OCI-LY3 (cell line): ENCODE measurements around the gene RSBN1L.

Experiments
- H2AFZ ChIP-seq: fragments of 200-600, 300-600 bp; shearing (Covaris generic); 2 replicates; pipeline ENCODE4 v1.6.0; 2014; ENCODE audit warnings: antibody characterized with exemption, low read depth, low read length
- H3K27ac ChIP-seq: fragments of 200-600, 300-600 bp; sonication (generic); 2 replicates; pipeline ENCODE4 v1.5.1; 2014; ENCODE audit warnings: mild to moderate bottlenecking, low read length, moderate library complexity, mixed read lengths
- H3K27me3 ChIP-seq: fragments of 200-600, 300-600 bp; sonication (generic); 2 replicates; pipeline ENCODE4 v1.6.1; 2014; ENCODE audit warnings: low read depth, low read length, mixed read lengths
- H3K36me3 ChIP-seq: fragments of 200-600, 300-600 bp; sonication (generic); replicated peaks from 2 replicates; pipeline ENCODE3; 2014; ENCODE audit warnings: low read depth, low read length, mixed read lengths
- H3K4me1 ChIP-seq: fragments of 300-600, 200-600 bp; sonication (generic); 2 replicates; pipeline ENCODE4 v1.6.1; 2014; ENCODE audit warnings: low read length, mixed read lengths
- H3K4me2 ChIP-seq: fragments of 200-600, 300-600 bp; sonication (generic); 2 replicates; pipeline ENCODE4 v1.6.1; 2014; ENCODE audit warnings: low read length, mixed read lengths
- H3K4me3 ChIP-seq: fragments of 300-600, 200-600 bp; sonication (generic); 2 replicates; pipeline ENCODE4 v1.5.1; 2014; ENCODE audit warnings: antibody characterized with exemption, mild to moderate bottlenecking, low read length, moderate library complexity
- H3K79me2 ChIP-seq: fragments of 300-600, 200-600 bp; shearing (Covaris generic); 2 replicates; pipeline ENCODE4 v1.6.1; 2014; ENCODE audit warnings: mild to moderate bottlenecking, low read length, mixed read lengths
- H3K9ac ChIP-seq: fragments of 300-600, 200-600 bp; shearing (Covaris generic); 2 replicates; pipeline ENCODE4 v1.6.0; 2014; ENCODE audit warnings: mild to moderate bottlenecking, low read length, moderate library complexity
- H3K9me3 ChIP-seq: fragments of 200-600, 300-600 bp; shearing (Covaris generic); 2 replicates; pipeline ENCODE4 v1.6.1; 2014; ENCODE audit warnings: low read length, mixed read lengths; ENCODE audit not compliant: insufficient read depth
- H4K20me1 ChIP-seq: fragments of 200-600, 300-600 bp; sonication (generic); 2 replicates; pipeline ENCODE4 v1.6.1; 2016; ENCODE audit warnings: low read length, mixed read lengths; ENCODE audit not compliant: insufficient read depth
- EZH2phosphoT487 ChIP-seq: fragments of 200-600 bp; shearing (Covaris generic); IDR thresholded peaks from 2 replicates; pipeline ENCODE4 v1.6.1; 2018; ENCODE audit warnings: antibody characterized with exemption, mixed run types, low read depth
- TF ChIP-seq, protein P1 (sequence below): fragments of 200-600, 300-600 bp; sonication (generic); IDR thresholded peaks from 2 replicates; pipeline ENCODE4 v1.5.1; 2014; ENCODE audit warnings: antibody characterized with exemption, low read length, low read depth

The RSBN1L gene

DNA sequence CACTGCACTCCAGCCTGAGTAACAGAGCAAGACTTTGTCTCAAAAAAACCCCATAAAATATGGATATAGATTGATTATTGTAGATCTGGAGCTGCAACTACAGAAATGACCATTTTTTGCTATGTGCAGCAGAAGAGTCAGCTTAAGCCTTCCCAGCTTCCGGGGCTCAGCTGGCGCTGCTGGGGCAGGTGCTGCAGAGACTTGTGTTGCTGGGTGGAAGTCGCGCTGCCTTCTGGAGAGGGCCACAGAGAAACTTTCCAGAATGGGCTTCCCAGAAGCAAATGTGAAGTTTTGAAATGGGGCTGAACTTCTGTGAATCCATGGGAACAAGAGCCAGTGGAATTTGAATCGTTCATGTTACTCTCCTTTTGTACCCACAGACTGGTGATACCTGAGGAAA is 37.3 kb upstream of the RSBN1L start:
- H3K4me3 ChIP-seq, result no peak overlapping the region
- no peaks in the 10 kb centered on the region for H3K27me3 ChIP-seq
- H3K79me2 ChIP-seq, result no peaks in the 10 kb centered on the region
- H2AFZ ChIP-seq, result no peak overlapping the region
- TF ChIP-seq EZH2phosphoT487, result no peak
- TF ChIP-seq, protein P1, sequence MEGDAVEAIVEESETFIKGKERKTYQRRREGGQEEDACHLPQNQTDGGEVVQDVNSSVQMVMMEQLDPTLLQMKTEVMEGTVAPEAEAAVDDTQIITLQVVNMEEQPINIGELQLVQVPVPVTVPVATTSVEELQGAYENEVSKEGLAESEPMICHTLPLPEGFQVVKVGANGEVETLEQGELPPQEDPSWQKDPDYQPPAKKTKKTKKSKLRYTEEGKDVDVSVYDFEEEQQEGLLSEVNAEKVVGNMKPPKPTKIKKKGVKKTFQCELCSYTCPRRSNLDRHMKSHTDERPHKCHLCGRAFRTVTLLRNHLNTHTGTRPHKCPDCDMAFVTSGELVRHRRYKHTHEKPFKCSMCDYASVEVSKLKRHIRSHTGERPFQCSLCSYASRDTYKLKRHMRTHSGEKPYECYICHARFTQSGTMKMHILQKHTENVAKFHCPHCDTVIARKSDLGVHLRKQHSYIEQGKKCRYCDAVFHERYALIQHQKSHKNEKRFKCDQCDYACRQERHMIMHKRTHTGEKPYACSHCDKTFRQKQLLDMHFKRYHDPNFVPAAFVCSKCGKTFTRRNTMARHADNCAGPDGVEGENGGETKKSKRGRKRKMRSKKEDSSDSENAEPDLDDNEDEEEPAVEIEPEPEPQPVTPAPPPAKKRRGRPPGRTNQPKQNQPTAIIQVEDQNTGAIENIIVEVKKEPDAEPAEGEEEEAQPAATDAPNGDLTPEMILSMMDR, result no peak
- H3K27ac ChIP-seq, result no peak overlapping the region
- H3K9me3 ChIP-seq, result no peaks in the 10 kb centered on the region
- H3K4me1 ChIP-seq, result peaks cover 14% of the 10 kb centered on the region
- no peaks in the 10 kb centered on the region for H4K20me1 ChIP-seq
- H3K4me2 ChIP-seq, result no peak overlapping the region
- no peak overlapping the region for H3K9ac ChIP-seq
- H3K36me3 ChIP-seq, result no peaks in the 10 kb centered on the region

DNA sequence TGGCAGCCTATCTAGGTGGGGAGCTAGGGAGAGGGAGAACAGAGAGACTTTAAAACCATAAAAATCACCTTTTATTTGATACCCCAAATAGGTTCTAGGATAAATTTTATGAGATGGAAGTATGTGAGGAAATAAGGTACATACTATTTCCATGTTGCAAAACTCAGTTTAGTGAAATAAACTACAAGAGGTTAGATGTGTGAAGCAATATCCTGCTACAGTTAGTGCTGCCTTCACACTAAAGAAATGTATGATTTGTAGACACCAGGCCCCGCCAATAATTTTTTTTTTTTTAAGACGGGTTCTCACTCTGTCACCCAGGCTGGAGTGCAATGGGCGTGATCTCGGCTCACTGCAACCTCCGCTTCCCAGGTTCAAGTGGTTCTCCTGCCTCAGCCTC is 34.4 kb upstream of the RSBN1L start:
- H2AFZ ChIP-seq, result no peak overlapping the region
- peaks cover 14% of the 10 kb centered on the region for H3K4me1 ChIP-seq
- no peaks in the 10 kb centered on the region for H3K27me3 ChIP-seq
- no peaks in the 10 kb centered on the region for H3K9me3 ChIP-seq
- H4K20me1 ChIP-seq, result no peaks in the 10 kb centered on the region
- H3K79me2 ChIP-seq, result no peaks in the 10 kb centered on the region
- no peak overlapping the region for H3K9ac ChIP-seq
- H3K4me2 ChIP-seq, result no peak overlapping the region
- TF ChIP-seq, protein P1, result no peak
- TF ChIP-seq EZH2phosphoT487, result no peak
- no peak overlapping the region for H3K27ac ChIP-seq
- no peak overlapping the region for H3K4me3 ChIP-seq
- no peaks in the 10 kb centered on the region for H3K36me3 ChIP-seq

DNA sequence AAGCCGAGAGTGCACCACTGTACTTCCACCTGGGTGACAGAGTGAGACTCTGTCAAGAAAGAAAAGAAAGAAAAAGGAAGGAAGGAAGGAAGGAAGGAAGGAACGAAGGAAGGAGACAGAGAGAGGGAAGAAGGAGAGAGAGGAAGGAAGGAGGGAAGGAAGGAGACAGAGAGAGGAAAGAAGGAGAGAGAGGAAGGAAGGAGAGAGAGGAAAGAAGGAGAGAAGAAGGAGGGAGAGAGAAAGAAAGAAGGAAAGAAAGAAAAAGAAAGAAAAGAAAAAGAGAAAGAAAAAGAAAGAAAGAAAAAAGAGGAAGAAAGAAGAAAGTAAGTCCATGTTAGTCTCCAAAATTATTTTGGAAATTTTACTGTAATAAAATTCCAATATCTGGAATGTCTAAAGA is 33.4 kb upstream of the RSBN1L start:
- Histone ChIP-seq H3K27ac (no peak overlapping the region), H3K9ac (no peak overlapping the region), H3K79me2 (no peaks in the 10 kb centered on the region), H3K4me3 (no peak overlapping the region), H3K36me3 (no peaks in the 10 kb centered on the region), H3K27me3 (no peaks in the 10 kb centered on the region), H2AFZ (no peak overlapping the region), H3K9me3 (no peaks in the 10 kb centered on the region), H4K20me1 (no peaks in the 10 kb centered on the region), H3K4me1 (peaks cover 7% of the 10 kb centered on the region), H3K4me2 (no peak overlapping the region)
- TF ChIP-seq, protein P1, result no peak
- no peak for TF ChIP-seq EZH2phosphoT487

DNA sequence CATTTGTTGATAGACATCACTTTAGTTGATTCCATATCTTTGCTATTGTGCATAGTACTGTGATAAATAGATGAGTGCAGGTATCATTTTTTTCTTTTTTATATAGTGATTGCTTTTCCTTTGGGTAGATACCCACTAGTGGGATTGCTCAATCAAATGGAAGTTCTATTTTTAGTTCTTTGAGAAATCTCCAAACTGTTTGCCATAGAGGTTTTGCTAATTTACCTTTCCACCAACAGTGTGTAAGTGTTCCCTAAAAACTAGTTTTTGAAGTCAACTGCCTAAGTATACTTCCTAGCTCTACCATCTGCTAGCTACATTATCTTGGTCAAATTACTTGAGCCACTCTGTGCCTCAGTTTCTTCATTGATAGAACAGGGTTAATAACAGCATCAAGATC is 31.5 kb upstream of the RSBN1L start:
- Histone ChIP-seq H3K36me3 (no peaks in the 10 kb centered on the region), H3K27ac (no peak overlapping the region), H3K9me3 (no peaks in the 10 kb centered on the region), H3K9ac (no peak overlapping the region), H2AFZ (no peak overlapping the region), H3K79me2 (no peaks in the 10 kb centered on the region), H3K4me3 (no peak overlapping the region), H3K4me2 (no peak overlapping the region), H4K20me1 (no peaks in the 10 kb centered on the region), H3K27me3 (no peaks in the 10 kb centered on the region), H3K4me1 (no peaks in the 10 kb centered on the region)
- TF ChIP-seq EZH2phosphoT487, result no peak
- TF ChIP-seq, protein P1, result no peak
